GM12878 (cell line): ENCODE results near the gene RNFT2. TPM values are rescaled to one million over a fixed set of nuclear protein-coding genes. Genes with fewer than 3 reads are reported as not detected.
A peak's percentile ranks its signal among the peaks of the same experiment; 100 is the strongest.

ENCODE experiments used
- ATAC-seq: fragments of 200-7000 bp; cut with Tn5 transposase; 3 replicates; pipeline ENCODE4 v1.9.1; 2020; ENCODE audit warnings: mild to moderate bottlenecking, moderate library complexity
- BruUV-seq: library from RNA; stranded (reverse); fragments of 400-500 nt; replicated peaks from 2 replicates; lab custom pipeline; 2021; lab: Mats Ljungman, UMichigan
- CTCF ChIA-PET: fragments of 300-600 bp; sonication (Branson Sonifier 250); formaldehyde crosslinking; extraction: SDS; loops from one replicate; lab custom pipeline; 2021; ENCODE audit warnings: inconsistent platforms; lab: Yijun Ruan, JAX
- POLR2A ChIA-PET: fragments of 350-600 bp; formaldehyde crosslinking; extraction: SDS; loops from one replicate; lab custom pipeline; 2021; ENCODE audit warnings: inconsistent platforms; lab: Charles Lee
- RAD21 ChIA-PET: fragments of 300-600 bp; sonication (Branson Sonifier 250); formaldehyde crosslinking; loops from one replicate; lab custom pipeline; 2023; ENCODE audit warnings: antibody characterized with exemption; ENCODE audit not compliant: unreplicated experiment; lab: Charles Lee
- SMC1A ChIA-PET: fragments of 300-600 bp; sonication (Branson Sonifier 250); formaldehyde crosslinking; loops from one replicate; lab custom pipeline; 2023; ENCODE audit not compliant: unreplicated experiment, uncharacterized antibody; lab: Charles Lee
- DNase-seq: peaks from one replicate; pipeline ENCODE4 v3.0.0-alpha.2; 2011; ENCODE audit warnings: low read depth, low spot score
- FAIRE-seq: peaks from 3 replicates; lab custom pipeline; 2011; peaks lifted over from hg19 to GRCh38; lab: Jason Lieb, UNC
- H2AFZ ChIP-seq: 2 replicates; pipeline ENCODE4 v1.6.0; 2011; ENCODE audit warnings: low read depth, low read length, control low read depth; ENCODE audit not compliant: control insufficient read depth
- H3K27ac ChIP-seq: 2 replicates; pipeline ENCODE4 v1.5.1; 2011; ENCODE audit warnings: control low read depth; ENCODE audit not compliant: control insufficient read depth, insufficient read depth
- H3K27me3 ChIP-seq, 2 experiments: replicated peaks in 1 of 2; 2 replicates each; pipeline versions ENCODE4 v1.6.0 to v1.6.1; 2011; ENCODE audit warnings: low read length in 1 of 2; ENCODE audit not compliant: control insufficient read depth in 2 of 2, insufficient read depth in 2 of 2
- H3K36me3 ChIP-seq, 2 experiments: 2 replicates each; pipeline ENCODE4 v1.5.1; 2011; ENCODE audit warnings: low read length in 1 of 2; ENCODE audit not compliant: control insufficient read depth in 2 of 2, insufficient read depth in 2 of 2
- H3K4me1 ChIP-seq: 2 replicates; pipeline ENCODE4 v1.6.1; 2011; ENCODE audit warnings: mild to moderate bottlenecking, low read length, moderate library complexity, mixed read lengths; ENCODE audit not compliant: control insufficient read depth, insufficient read depth
- H3K4me2 ChIP-seq: 2 replicates; pipeline ENCODE4 v1.6.0; 2011; ENCODE audit warnings: control low read depth; ENCODE audit not compliant: control insufficient read depth, insufficient read depth
- H3K4me3 ChIP-seq: fragments of 200-600 bp; sonication (generic); 2 replicates; pipeline ENCODE4 v1.5.1; 2016
- H3K79me2 ChIP-seq: 2 replicates; pipeline ENCODE4 v1.6.0; 2011; ENCODE audit warnings: low read length; ENCODE audit not compliant: control insufficient read depth, insufficient read depth
- H3K9ac ChIP-seq: 2 replicates; pipeline ENCODE4 v1.8.0; 2011; ENCODE audit warnings: low read length, control low read depth, mixed read lengths; ENCODE audit not compliant: control insufficient read depth, insufficient read depth
- H3K9me3 ChIP-seq: replicated peaks from 3 replicates; pipeline ENCODE4 v1.5.1; 2011; ENCODE audit warnings: mild to moderate bottlenecking, low read length; ENCODE audit not compliant: control insufficient read depth, insufficient read depth
- H4K20me1 ChIP-seq: 2 replicates; pipeline ENCODE4 v1.6.0; 2011; ENCODE audit not compliant: control insufficient read depth, insufficient read depth
- CHD2 ChIP-seq: IDR thresholded peaks from 2 replicates; pipeline ENCODE4 v1.6.1; 2011; ENCODE audit warnings: low read depth, low read length, improper control_type of control experiment, borderline replicate concordance
- FOS ChIP-seq: IDR thresholded peaks from 3 replicates; pipeline ENCODE4 v1.6.1; 2011; ENCODE audit warnings: borderline replicate concordance; ENCODE audit not compliant: insufficient read length; ENCODE audit errors: extremely low read depth
- GATAD2B ChIP-seq: fragments of 450-650 bp; conservative IDR thresholded peaks from 2 replicates; pipeline ENCODE4 v1.6.1; 2017; ENCODE audit warnings: low read depth, mild to moderate bottlenecking, moderate library complexity
- MEF2A ChIP-seq: IDR thresholded peaks from 2 replicates; pipeline ENCODE4 v1.6.1; 2011; ENCODE audit warnings: low read depth, mild to moderate bottlenecking, low read length, moderate library complexity; ENCODE audit not compliant: insufficient read depth
- NBN ChIP-seq: fragments of 450-650 bp; IDR thresholded peaks from 2 replicates; pipeline ENCODE4 v1.6.1; 2016
- RAD21 ChIP-seq: IDR thresholded peaks from 2 replicates; pipeline ENCODE4 v1.6.1; 2011; ENCODE audit warnings: mild to moderate bottlenecking, low read depth, low read length, moderate library complexity; ENCODE audit not compliant: insufficient read depth
- RBBP5 ChIP-seq: fragments of 200-600 bp; sonication (generic); conservative IDR thresholded peaks from 2 replicates; pipeline ENCODE4 v1.6.1; 2016
- RUNX3 ChIP-seq: IDR thresholded peaks from 2 replicates; pipeline ENCODE4 v1.6.1; 2012; ENCODE audit warnings: low read length, inconsistent platforms
- SMAD5 ChIP-seq: IDR thresholded peaks from 2 replicates; pipeline ENCODE4 v1.6.1; 2016; ENCODE audit warnings: antibody characterized with exemption, low read depth
- SPI1 ChIP-seq: IDR thresholded peaks from 2 replicates; pipeline ENCODE4 v1.6.1; 2011; ENCODE audit warnings: low read depth, mild to moderate bottlenecking, low read length, moderate library complexity, borderline replicate concordance; ENCODE audit not compliant: insufficient read depth
- TCF3 ChIP-seq: IDR thresholded peaks from 2 replicates; pipeline ENCODE4 v1.6.1; 2012; ENCODE audit warnings: low read depth, mild to moderate bottlenecking, low read length, borderline replicate concordance; ENCODE audit not compliant: insufficient read depth
- WRNIP1 ChIP-seq: IDR thresholded peaks from 2 replicates; pipeline ENCODE4 v1.6.1; 2011; ENCODE audit warnings: low read depth, low read length, improper control_type of control experiment, borderline replicate concordance
- ZBTB11 ChIP-seq: fragments of 450-650 bp; formaldehyde crosslinking; IDR thresholded peaks from 2 replicates; pipeline ENCODE4 v1.5.0; 2022; ENCODE audit warnings: mild to moderate bottlenecking, missing genetic modification characterization
- ZNF384 ChIP-seq: IDR thresholded peaks from 2 replicates; pipeline ENCODE4 v1.6.1; 2012; ENCODE audit warnings: low read depth, mild to moderate bottlenecking, low read length, improper control_type of control experiment, borderline replicate concordance
- WGBS: methylation state at CpG from one replicate; pipeline ENCODE4 v1.1.6; 2016; ENCODE audit warnings: low lambda C conversion rate; ENCODE audit not compliant: insufficient replicate concordance, insufficient coverage; ENCODE audit errors: missing lambda C conversion rate; 5-methylcytosine and 5-hydroxymethylcytosine counted together
- in situ Hi-C: fragments of 300-500 bp; cut with MboI; formaldehyde crosslinking; loops from 9 replicates; pipeline ENCODE4 v1.14.3; 2018; ENCODE audit warnings: mixed read lengths
- intact Hi-C: fragments of 100-400 bp; cut with micrococcal nuclease; formaldehyde crosslinking; loops from one replicate; pipeline ENCODE4 v1.14.2; 2022; ENCODE audit not compliant: unreplicated experiment
- polyA plus RNA-seq, 11 experiments: library from polyadenylated mRNA; depleted of rRNA in 4 of 11; unstranded in 6 of 11; stranded (reverse) in 5 of 11; fragments of >200 nt; fragmentation: Nextera tagmentation in 4 of 11; fragmentation: Illumina TruSeq in 1 of 11; extraction: Ambion mirVana in 4 of 11; extraction: Trizol in 1 of 11; gene quantifications; 1 replicate in 1 of 11; 2 replicates in 10 of 11; pipeline versions ENCODE4 v1.2.1 to v1.2.3, GENCODE V29; 2011 to 2016; ENCODE audit warnings: inconsistent platforms in 2 of 11, missing spikeins in 2 of 11, low read depth in 1 of 11
- total RNA-seq, 4 experiments: library from RNA; depleted of rRNA in 3 of 4; stranded (reverse); fragments of >200 nt in 3 of 4; fragmentation: Illumina TruSeq in 1 of 4; extraction: Trizol in 1 of 4; gene quantifications; 2 replicates each; pipeline versions ENCODE4 v1.2.1 to v1.2.3, GENCODE V29; 2013 to 2021

The RNFT2 gene
- total and polyA plus RNA-seq, 10 of the 15 experiments (the other 5 are each of a cell fraction or from before 2014, with no cell fraction given) = 2.5 to 17.3 (median 9.7) TPM

GRCh38 chr12:116737774-116738657 lies at the start of gene RNFT2, which contains the start of gene SPRING1 (continued):
- TF ChIP-seq TCF3 (0 out of 2 replicates have a peak, but pooled peaks have one; percentile 6), NBN (peak; percentile 62), MEF2A (no peak), GATAD2B (0 out of 2 replicates have a peak, but pooled peaks have one; percentile 59)

DNA sequence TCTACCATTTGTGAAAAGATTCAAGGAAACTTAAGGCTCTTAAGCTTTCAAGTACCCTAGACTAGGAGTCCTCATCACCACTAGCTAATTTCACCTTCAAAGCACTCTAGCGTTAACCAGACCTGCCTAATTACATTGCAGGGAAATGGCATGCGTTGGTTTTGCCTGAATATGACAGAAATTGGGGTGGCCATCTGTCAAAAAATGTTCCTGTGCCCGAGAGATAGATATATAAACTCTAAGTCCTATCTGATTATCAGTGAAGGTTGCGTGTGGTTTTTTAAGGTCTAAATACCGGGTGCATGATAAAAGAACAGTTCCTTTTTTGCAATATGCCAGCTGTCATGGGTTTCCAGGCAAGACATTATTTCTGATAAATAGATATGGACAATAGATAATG lies 48.6 kb upstream of the RNFT2 start:
- in situ Hi-C loops (no loop called here), intact Hi-C loops (no loop called here)
- H3K79me2 ChIP-seq = no peaks in the 10 kb centered on the region
- DNase-seq = no peak
- no peak for ATAC-seq
- no TSS peak for BruUV-seq
- ChIA-PET SMC1A (no interaction called here), CTCF (interaction anchor here (0.6 kb wide), 1 partner anchor 11 kb away, joined by 3 read pairs; no protein-coding TSS in a partner anchor), RAD21 (interaction anchor here (1.0 to 2.1 kb wide), 2 partner anchors 16 to 431 kb away, joined by 3 to 7 read pairs; no protein-coding TSS in a partner anchor), POLR2A (no interaction called here)
- no peak overlapping the region for H3K4me3 ChIP-seq
- 49% methylated on average over 5 of the region's 5 CpGs for WGBS
- TF ChIP-seq ZBTB11 (CRISPR knock-in tag) = no peak
- TF ChIP-seq SMAD5 = no peak
- no peak for TF ChIP-seq RAD21
- no peak for TF ChIP-seq CHD2
- TF ChIP-seq FOS = no peak
- TF ChIP-seq SPI1 = 0 out of 2 replicates have a peak, but pooled peaks have one; percentile 22
- TF ChIP-seq RUNX3 = 0 out of 2 replicates have a peak, but pooled peaks have one; percentile 14
- no peak for TF ChIP-seq RBBP5
- no peak for TF ChIP-seq WRNIP1
- no peak for TF ChIP-seq ZNF384
- no peak overlapping the region for H3K27ac ChIP-seq
- peaks cover 4% of the 10 kb centered on the region; the same call in 1 of the 2 replicates for H3K4me1 ChIP-seq
- H3K9me3 ChIP-seq = no peaks in the 10 kb centered on the region
- H3K27me3 ChIP-seq = 0 out of 4 replicates have a peak, but pooled peaks cover 0 to 6% of the 10 kb centered on the region in 2 experiments
- no peak overlapping the region for H3K4me2 ChIP-seq
- no peaks in the 10 kb centered on the region for H4K20me1 ChIP-seq
- FAIRE-seq = no peak
- no peak overlapping the region for H2AFZ ChIP-seq
- no peak overlapping the region for H3K9ac ChIP-seq
- no peaks in the 10 kb centered on the region for H3K36me3 ChIP-seq
